ENCODE measurements around the gene KHK.

DNA sequence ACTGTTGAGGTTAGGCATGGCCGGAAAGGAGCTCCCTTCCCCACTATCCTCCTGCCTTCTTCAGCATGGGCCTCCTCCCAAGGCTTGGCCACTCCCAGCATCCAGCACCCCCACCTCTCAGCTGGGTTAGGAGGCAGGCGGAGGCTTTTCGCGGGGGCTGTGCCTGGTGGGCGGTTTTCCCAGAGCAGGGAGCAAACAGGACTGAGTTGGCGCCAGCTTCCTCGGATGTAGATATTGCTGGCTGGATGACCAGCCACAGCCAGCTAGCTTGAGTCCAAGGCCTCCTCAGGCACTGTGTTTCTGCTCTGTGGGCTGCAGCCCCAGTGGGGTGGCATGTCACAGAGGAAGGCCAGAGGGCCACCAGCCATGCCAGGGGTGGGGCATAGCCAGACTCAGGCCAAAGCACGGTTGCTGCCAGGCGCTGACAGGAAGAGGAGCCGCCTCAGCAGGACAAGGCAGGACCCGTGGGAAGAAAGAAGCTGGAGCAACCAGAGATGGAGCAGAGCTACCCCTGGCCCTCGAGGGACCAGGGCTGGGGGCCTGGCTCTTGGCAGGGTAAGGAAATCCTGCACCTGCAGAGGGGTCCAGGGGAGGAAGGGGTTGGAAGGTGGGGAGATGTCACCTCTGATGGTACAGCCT, 62.3 kb downstream of the KHK start, which contains the start of gene TCF23:
- TF ChIP-seq, protein P1, sequence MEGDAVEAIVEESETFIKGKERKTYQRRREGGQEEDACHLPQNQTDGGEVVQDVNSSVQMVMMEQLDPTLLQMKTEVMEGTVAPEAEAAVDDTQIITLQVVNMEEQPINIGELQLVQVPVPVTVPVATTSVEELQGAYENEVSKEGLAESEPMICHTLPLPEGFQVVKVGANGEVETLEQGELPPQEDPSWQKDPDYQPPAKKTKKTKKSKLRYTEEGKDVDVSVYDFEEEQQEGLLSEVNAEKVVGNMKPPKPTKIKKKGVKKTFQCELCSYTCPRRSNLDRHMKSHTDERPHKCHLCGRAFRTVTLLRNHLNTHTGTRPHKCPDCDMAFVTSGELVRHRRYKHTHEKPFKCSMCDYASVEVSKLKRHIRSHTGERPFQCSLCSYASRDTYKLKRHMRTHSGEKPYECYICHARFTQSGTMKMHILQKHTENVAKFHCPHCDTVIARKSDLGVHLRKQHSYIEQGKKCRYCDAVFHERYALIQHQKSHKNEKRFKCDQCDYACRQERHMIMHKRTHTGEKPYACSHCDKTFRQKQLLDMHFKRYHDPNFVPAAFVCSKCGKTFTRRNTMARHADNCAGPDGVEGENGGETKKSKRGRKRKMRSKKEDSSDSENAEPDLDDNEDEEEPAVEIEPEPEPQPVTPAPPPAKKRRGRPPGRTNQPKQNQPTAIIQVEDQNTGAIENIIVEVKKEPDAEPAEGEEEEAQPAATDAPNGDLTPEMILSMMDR (conservative IDR thresholded peaks at IDR 0.05) = no peak
- TF ChIP-seq ZFX (IDR thresholded peaks at IDR 0.05) = no peak

Data from C4-2B (cell line).